ENCODE data around the gene NOL9.

DNA sequence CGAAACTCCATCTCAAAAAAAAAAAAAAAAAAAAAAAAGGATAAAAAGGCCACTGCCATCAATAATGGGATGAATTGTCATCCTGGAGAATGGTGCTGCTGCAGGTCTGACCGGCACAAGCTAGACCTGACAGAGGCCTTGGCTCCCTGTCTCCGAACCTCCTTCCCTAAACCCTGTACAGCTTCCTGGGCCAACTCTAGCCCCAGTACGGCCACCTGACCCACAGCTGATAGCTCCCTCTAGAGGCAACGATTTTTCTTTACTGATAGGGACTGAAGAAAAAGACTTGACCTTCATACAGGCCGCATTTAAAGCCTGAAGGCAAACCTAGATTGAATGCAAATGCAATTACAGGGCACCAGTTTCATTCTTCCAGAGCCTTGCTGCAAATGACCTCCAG is 30.7 kb downstream of the NOL9 start:
- TF ChIP-seq, protein P1, sequence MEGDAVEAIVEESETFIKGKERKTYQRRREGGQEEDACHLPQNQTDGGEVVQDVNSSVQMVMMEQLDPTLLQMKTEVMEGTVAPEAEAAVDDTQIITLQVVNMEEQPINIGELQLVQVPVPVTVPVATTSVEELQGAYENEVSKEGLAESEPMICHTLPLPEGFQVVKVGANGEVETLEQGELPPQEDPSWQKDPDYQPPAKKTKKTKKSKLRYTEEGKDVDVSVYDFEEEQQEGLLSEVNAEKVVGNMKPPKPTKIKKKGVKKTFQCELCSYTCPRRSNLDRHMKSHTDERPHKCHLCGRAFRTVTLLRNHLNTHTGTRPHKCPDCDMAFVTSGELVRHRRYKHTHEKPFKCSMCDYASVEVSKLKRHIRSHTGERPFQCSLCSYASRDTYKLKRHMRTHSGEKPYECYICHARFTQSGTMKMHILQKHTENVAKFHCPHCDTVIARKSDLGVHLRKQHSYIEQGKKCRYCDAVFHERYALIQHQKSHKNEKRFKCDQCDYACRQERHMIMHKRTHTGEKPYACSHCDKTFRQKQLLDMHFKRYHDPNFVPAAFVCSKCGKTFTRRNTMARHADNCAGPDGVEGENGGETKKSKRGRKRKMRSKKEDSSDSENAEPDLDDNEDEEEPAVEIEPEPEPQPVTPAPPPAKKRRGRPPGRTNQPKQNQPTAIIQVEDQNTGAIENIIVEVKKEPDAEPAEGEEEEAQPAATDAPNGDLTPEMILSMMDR (IDR thresholded peaks at IDR 0.05): no peak
- no peak for TF ChIP-seq POLR2A (IDR thresholded peaks at IDR 0.05)
